Activated naive CD4-positive, alpha-beta T cell treated with anti-CD3 and anti-CD28 coated beads, Interleukin-2, amount 10 ng/mL, durations not matched to agents 7 days and 5 days (primary cell): Measurements from ENCODE around the gene GLMP.
A peak's percentile ranks its signal among the peaks of the same experiment; 100 is the strongest.

ENCODE experiments used
- CTCF ChIA-PET: fragments of 350-600 bp; sonication (Branson Sonifier 250); formaldehyde crosslinking; loops from one replicate; lab custom pipeline; 2021; ENCODE audit warnings: antibody characterized with exemption; lab: Charles Lee
- DNase-seq: peaks from one replicate; pipeline ENCODE4 v3.0.0-alpha.2; 2020
- H3K27ac Mint-ChIP-seq: one replicate; pipeline ENCODE4 v1.8.0; 2021; ENCODE audit warnings: mild to moderate bottlenecking, moderate library complexity, mixed read lengths
- H3K27me3 Mint-ChIP-seq: one replicate; pipeline ENCODE4 v1.8.0; 2021; ENCODE audit warnings: mild to moderate bottlenecking, mixed read lengths
- H3K36me3 Mint-ChIP-seq: one replicate; pipeline ENCODE4 v1.8.0; 2021; ENCODE audit warnings: mixed read lengths
- H3K4me1 Mint-ChIP-seq: one replicate; pipeline ENCODE4 v1.8.0; 2021; ENCODE audit warnings: mixed read lengths
- H3K4me3 Mint-ChIP-seq: one replicate; pipeline ENCODE4 v1.8.0; 2021; ENCODE audit warnings: mild to moderate bottlenecking, moderate library complexity, mixed read lengths
- H3K9me3 Mint-ChIP-seq: one replicate; pipeline ENCODE4 v1.8.0; 2021; ENCODE audit warnings: mixed read lengths

GLMP gene

DNA sequence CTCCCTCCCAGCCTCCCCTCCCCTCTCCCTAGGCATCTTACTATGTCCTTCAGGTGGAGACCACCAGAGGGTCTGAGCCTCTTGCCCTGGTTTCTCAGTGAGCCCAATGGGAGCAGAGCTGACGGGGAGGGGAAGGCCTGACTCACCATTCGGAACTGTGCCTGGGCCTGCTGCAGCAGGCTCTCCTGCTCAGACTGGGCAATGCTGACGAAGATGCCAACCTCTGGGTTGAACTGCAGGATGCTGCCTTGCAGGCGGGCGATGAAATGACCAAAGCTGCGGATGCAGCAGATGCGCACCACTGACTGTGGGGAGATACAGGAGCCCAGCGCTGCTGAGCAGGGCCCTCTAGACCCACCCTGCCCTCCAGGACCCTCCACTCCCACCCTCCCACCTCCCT, 36.6 kb downstream of the GLMP start:
- CTCF ChIA-PET: interaction anchor here (1.1 kb wide), 1 partner anchor 20 kb away, joined by 3 read pairs; no protein-coding TSS in a partner anchor
- H3K9me3 Mint-ChIP-seq: no peaks in the 10 kb centered on the region
- H3K27me3 Mint-ChIP-seq: no peaks in the 10 kb centered on the region
- no peak overlapping the region for H3K27ac Mint-ChIP-seq
- H3K4me1 Mint-ChIP-seq: peaks cover 15% of the 10 kb centered on the region
- H3K36me3 Mint-ChIP-seq: peaks cover 64% of the 10 kb centered on the region
- DNase-seq: no peak
- no peak overlapping the region for H3K4me3 Mint-ChIP-seq

DNA sequence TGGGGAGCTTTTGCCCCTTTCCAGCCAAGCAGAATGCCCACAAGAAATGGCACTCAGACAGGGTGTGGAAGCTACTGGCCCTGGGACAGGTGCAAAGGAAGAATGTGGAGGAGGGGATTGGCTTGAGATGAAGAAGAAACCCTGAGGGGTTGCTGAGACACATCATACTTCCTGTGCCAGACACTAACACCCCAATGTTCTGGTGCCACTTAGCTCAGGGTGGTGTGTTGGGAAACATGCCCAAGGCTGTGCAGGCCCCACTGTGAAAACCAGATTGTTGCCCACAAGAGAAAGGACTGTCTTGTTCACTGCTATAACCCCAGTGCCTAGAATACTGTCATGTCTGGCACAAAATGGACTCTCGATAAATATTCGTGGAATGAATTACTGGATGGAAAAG, 37.8 kb downstream of the GLMP start:
- Mint-ChIP-seq H3K27me3 (no peaks in the 10 kb centered on the region), H3K9me3 (no peaks in the 10 kb centered on the region), H3K27ac (peak overlapping the region; percentile 75), H3K36me3 (peaks cover 63% of the 10 kb centered on the region), H3K4me3 (no peak overlapping the region), H3K4me1 (peaks cover 17% of the 10 kb centered on the region)
- no peak for DNase-seq
- CTCF ChIA-PET: interaction anchor here (1.7 kb wide), 1 partner anchor 116 kb away, joined by 7 read pairs; no protein-coding TSS in a partner anchor

DNA sequence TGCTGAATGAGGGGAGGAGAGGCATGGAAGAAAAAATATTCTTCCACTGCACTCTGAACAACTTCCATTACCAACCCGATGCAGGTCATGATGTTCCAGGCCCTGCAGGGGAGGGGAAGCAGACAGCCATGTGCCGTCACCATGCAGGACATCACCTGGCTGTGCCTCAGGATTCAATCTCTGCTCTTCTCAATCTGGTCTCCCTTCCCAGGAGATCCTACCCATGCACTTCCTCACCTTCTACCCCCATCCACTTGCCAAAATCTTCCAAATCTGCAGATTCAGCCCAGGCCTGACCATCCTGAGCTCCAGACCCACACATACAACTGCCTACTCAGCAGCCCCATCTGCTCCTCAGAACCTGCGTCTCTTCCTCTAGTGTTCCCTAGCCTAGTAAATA, 41.8 kb downstream of the GLMP start:
- no peaks in the 10 kb centered on the region for H3K9me3 Mint-ChIP-seq
- H3K36me3 Mint-ChIP-seq: peaks cover 58% of the 10 kb centered on the region
- H3K27me3 Mint-ChIP-seq: no peaks in the 10 kb centered on the region
- no peak overlapping the region for H3K4me3 Mint-ChIP-seq
- peaks cover 36% of the 10 kb centered on the region for H3K4me1 Mint-ChIP-seq
- DNase-seq: no peak
- H3K27ac Mint-ChIP-seq: no peak overlapping the region
- CTCF ChIA-PET: interaction anchor here (1.0 kb wide), 1 partner anchor 111 kb away, joined by 3 read pairs; no protein-coding TSS in a partner anchor

DNA sequence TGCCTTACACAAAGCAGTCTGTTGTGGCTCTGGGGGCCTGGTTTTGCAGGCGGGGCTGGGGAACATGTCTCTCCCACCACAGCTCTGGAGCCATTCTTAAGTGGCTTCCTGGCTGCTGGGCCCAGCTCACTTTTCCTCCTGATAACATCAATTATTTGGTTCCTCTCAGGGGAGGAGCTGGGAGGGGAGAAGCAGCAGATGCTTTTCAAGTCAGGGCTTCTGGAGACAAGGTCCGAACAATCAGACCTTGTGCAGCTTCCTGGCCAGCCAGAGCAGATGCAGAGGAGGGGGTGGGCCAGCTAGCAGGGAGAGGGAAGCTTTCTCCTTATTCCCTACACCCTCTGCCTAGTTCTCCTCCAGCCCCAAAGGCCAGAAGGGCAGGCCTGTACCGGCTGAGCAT, 44.0 kb downstream of the GLMP start:
- peaks cover 40% of the 10 kb centered on the region for H3K36me3 Mint-ChIP-seq
- CTCF ChIA-PET: interaction anchor here (1.3 to 1.4 kb wide), 3 partner anchors 26 to 155 kb away, joined by 3 to 7 read pairs (median 4); no protein-coding TSS in a partner anchor
- H3K4me3 Mint-ChIP-seq: no peak overlapping the region
- H3K27me3 Mint-ChIP-seq: no peaks in the 10 kb centered on the region
- DNase-seq: no peak
- peak overlapping the region; percentile 19 for H3K27ac Mint-ChIP-seq
- H3K4me1 Mint-ChIP-seq: peaks cover 23% of the 10 kb centered on the region
- H3K9me3 Mint-ChIP-seq: no peaks in the 10 kb centered on the region

DNA sequence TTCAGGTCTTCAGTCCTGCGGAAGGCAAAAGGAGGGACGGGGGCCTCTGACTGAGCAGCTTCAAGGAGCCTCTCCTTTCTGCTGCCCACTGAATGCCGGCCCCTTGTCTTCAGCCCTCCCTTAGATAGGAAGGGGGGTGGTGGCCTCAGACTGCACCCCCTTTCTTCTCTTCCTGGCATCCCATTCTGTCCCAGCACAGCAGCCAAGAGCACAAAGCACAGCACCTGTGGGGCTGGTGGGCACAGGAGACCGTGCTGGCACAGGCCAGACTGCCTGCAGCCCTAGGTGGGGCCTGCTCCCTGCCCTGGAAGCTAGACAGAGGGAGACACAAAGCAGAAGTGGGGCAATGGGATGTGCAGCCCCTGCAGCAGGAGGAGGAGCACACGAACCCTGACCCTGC, 45.9 kb downstream of the GLMP start:
- H3K4me3 Mint-ChIP-seq: no peak overlapping the region
- H3K36me3 Mint-ChIP-seq: peaks cover 34% of the 10 kb centered on the region
- CTCF ChIA-PET: interaction anchor here (0.7 kb wide), 1 partner anchor 122 kb away, joined by 3 read pairs; no protein-coding TSS in a partner anchor
- peak overlapping the region; percentile 9 for H3K27ac Mint-ChIP-seq
- H3K4me1 Mint-ChIP-seq: peaks cover 36% of the 10 kb centered on the region
- DNase-seq: no peak
- peaks cover 3% of the 10 kb centered on the region for H3K27me3 Mint-ChIP-seq
- H3K9me3 Mint-ChIP-seq: no peaks in the 10 kb centered on the region

DNA sequence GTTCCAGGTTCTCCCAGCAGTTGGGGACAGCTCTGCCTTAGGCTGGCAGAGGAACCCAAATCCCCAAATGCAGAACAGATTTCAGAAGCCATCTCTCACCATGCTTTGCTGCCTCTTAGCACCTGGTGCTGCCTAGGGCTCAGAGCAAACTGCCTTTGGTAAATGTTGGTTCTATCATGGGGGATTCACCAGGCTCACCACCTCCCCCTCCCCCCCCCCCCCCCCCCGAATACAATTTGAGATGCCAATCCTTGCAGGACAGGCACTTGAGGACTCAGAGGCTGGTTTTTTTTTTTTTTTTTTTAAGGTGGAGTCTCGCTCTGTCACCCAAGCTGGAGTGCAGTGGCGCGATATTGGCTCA, 47.2 kb downstream of the GLMP start:
- Mint-ChIP-seq H3K36me3 (peaks cover 27% of the 10 kb centered on the region), H3K4me1 (peaks cover 40% of the 10 kb centered on the region), H3K27me3 (peaks cover 3% of the 10 kb centered on the region), H3K27ac (no peak overlapping the region), H3K4me3 (no peak overlapping the region), H3K9me3 (no peaks in the 10 kb centered on the region)
- CTCF ChIA-PET: interaction anchor here (0.6 kb wide), 1 partner anchor 23 kb away, joined by 3 read pairs; no protein-coding TSS in a partner anchor
- DNase-seq: no peak

DNA sequence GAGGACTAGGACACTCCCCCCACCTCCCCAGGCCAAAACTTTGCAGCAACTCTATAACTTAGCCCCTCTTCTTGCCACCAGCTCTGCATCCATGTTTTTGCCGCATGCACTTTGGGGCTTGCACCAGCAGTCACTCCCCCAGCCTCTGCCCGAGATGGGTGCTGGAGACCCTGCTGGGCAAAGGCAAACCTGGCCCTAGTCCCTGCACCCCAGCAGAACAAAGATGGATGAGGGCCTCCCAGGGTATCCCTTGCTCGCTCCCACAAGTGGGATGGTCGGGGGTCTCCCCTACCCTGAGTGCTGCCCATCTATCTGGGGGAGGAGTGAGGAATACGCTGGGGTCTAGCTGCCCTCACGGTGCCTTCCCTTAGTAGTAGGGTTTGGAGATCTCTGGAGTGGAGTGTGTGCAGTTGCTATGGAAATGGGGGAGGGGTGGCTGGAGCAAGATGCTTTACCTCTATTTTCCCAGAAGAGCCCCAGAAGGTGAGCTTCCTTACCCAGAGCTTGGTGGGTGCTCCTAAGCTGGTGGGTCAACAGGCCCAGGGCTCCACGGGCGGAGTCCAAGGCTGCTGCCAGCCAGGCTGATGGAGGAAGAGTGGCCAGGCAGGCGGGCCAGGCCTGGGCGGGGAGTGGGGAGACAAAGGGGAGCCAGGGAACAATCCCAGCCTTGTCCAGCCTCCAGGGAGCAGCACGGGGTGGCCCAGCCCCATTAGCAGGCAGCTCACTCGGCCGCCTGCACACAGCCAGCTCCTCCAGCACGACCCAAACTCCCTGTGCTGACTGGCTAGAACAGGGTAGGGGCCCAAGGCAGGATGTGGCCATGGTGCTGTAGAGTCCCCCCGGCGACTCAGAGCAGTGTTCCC, 47.8 kb downstream of the GLMP start, which contains the start of gene PAQR6:
TSS of gene PAQR6 (minus strand) at position 597 of the 863 bp plus-strand sequence. CDS start 1,325 bp downstream, outside the sequence.
- peaks cover 38% of the 10 kb centered on the region for H3K4me1 Mint-ChIP-seq
- H3K9me3 Mint-ChIP-seq: no peaks in the 10 kb centered on the region
- peak within 1 kb of the TSS; percentile 46 for H3K27ac Mint-ChIP-seq
- CTCF ChIA-PET: interaction anchor here (0.6 to 1.1 kb wide), 2 partner anchors 22 to 106 kb away, joined by 3 read pairs; no protein-coding TSS in a partner anchor
- H3K36me3 Mint-ChIP-seq: peaks cover 21% of the 10 kb centered on the region
- H3K27me3 Mint-ChIP-seq: peaks cover 3% of the 10 kb centered on the region
- no peak within 1 kb of the TSS for H3K4me3 Mint-ChIP-seq
- DNase-seq: no peak

DNA sequence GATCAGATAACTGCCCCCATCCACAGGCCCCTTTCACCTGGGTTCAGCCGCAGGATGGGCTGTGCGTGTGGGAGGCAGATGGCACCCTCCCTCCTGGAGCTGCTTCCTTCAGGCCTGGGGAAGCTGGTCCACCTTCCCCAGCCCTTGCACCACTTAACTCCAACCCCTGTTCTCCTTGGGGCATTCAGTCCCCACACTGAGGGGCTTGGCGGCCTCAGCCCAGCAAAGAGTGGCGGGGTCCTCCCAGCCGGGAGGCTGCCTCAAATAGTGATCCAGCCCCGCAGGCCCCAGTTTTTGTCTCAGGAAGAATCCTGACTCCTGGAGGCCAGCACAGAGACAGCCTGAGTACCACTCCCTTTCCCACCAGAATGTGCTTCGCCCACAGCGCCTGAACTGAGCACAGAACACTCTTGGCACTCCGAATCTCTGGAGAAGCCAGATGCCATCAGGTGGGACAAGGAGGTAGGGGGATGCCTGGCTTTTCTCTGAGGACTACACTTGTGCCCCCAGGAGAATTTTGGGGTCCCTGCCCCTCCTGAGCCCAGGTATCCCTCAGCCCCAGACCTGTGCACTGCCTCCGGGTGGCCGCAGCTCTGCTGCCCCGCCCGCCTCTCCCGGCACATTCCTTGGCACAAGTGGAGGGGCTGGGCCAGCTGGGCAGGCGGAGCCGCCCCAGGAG, 48.6 kb downstream of the GLMP start:
- Mint-ChIP-seq H3K36me3 (peaks cover 13% of the 10 kb centered on the region), H3K27me3 (peaks cover 3% of the 10 kb centered on the region), H3K9me3 (no peaks in the 10 kb centered on the region), H3K4me1 (peaks cover 30% of the 10 kb centered on the region), H3K4me3 (no peak overlapping the region), H3K27ac (no peak overlapping the region)
- CTCF ChIA-PET: interaction anchor here (1.1 kb wide), 1 partner anchor 105 kb away, joined by 3 read pairs; no protein-coding TSS in a partner anchor
- DNase-seq: no peak

DNA sequence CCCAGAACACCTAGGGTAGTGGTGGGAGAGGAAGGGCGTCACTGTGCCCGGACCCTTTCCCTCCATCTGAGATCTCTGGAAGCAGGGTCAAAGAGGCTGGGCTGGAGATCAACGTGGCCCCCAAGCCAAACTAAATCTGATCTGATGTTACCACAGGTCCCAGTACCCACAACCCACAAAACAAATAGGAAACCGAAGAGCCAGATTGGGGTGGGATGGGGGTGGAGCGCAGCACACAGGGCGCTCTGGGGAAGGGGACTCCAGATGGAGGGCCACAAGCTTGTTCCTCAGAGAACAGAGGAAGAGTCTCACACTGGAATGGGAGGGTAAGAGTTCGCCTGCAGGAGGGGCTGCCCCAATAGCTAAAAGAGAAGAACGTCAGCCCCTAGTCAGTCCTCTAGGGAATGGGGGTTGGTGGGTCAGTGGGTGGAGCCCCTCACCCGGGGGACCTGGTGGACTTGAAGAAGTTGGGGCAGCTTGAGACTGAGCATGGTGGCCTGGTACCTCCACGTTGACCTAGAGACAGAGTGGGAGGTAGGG, 49.2 kb downstream of the GLMP start:
- no peak for DNase-seq
- Mint-ChIP-seq H3K27me3 (peaks cover 3% of the 10 kb centered on the region), H3K4me1 (peaks cover 24% of the 10 kb centered on the region), H3K27ac (peak overlapping the region; percentile 13), H3K9me3 (no peaks in the 10 kb centered on the region), H3K4me3 (no peak overlapping the region), H3K36me3 (peaks cover 13% of the 10 kb centered on the region)
- CTCF ChIA-PET: interaction anchor here (1.6 kb wide), 1 partner anchor 10 kb away, joined by 3 read pairs; no protein-coding TSS in a partner anchor

DNA sequence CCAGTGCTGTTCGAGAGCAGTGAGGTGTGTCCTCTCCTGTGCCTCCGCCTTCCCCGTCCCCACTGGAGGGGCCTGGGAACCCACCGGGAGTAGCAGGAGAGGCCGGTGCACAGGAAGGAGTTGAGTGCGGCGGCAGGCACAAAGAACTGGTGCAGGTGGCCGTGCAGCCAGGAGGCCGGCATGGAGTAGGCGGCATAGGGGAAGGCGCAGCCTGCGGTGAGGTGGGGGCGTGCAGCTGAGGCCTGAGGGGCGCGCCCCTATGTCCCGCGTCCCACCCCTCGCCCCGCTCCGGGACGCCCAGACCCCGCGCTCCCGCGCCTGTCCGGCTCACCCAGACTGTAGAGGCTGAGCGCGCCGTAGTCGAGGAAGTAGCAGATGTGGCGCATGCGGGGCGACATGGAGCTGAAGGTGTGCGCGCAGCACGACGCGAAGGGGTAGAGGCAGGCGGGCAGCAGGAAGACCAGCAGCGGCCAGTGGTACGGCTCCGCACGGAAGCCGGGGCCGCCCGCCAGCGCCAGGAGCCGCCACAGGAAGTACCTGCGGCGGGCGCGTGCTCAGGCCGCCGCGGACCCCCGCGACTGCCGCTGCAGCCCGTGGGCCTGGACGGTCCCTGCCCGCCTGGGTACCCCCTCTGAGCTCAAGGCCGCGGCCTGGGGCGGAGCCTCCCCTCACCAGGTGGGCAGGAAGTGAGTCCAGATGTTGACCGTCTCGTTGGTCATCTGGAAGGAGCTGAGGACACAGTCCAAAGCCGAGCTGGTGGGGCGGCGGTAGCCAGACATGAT, 49.8 kb downstream of the GLMP start:
- peak overlapping the region; percentile 13 for H3K27ac Mint-ChIP-seq
- H3K27me3 Mint-ChIP-seq: peaks cover 3% of the 10 kb centered on the region
- CTCF ChIA-PET: interaction anchor here (1.6 kb wide), 1 partner anchor 9 kb away, joined by 3 read pairs; no protein-coding TSS in a partner anchor

DNA sequence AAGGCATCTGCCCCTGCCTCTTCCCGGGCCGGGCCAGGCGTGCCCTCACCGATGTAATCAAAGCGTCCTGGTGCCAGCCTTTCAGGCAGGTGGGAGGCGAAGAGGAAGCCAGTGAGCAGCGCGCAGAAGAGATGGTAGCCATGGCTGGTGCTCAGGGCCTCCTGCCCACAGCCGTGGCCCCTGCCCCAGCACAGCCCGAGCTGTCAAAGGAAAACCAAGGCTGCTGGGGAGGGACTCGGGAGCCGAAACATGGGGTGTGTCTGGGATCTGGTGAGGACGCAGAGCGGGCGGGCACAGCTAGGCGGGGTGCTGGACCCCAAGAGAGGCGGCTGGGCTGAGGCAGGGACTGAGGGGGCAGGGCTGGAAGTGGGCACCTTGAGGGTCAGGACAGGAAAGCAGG, 50.8 kb downstream of the GLMP start:
- Mint-ChIP-seq H3K27me3 (peaks cover 3% of the 10 kb centered on the region), H3K36me3 (peaks cover 11% of the 10 kb centered on the region), H3K4me1 (peaks cover 19% of the 10 kb centered on the region), H3K4me3 (peak overlapping the region; percentile 72), H3K27ac (no peak overlapping the region), H3K9me3 (no peaks in the 10 kb centered on the region)
- DNase-seq: no peak
- CTCF ChIA-PET: interaction anchor here (1.6 kb wide), 1 partner anchor 8 kb away, joined by 3 read pairs; no protein-coding TSS in a partner anchor

More for the DNA sequence above, 49.8 kb downstream of the GLMP start:
- Mint-ChIP-seq H3K4me1 (peaks cover 20% of the 10 kb centered on the region), H3K36me3 (peaks cover 10% of the 10 kb centered on the region), H3K9me3 (no peaks in the 10 kb centered on the region), H3K4me3 (peak overlapping the region; percentile 72)
- peak; percentile 69 for DNase-seq

DNA sequence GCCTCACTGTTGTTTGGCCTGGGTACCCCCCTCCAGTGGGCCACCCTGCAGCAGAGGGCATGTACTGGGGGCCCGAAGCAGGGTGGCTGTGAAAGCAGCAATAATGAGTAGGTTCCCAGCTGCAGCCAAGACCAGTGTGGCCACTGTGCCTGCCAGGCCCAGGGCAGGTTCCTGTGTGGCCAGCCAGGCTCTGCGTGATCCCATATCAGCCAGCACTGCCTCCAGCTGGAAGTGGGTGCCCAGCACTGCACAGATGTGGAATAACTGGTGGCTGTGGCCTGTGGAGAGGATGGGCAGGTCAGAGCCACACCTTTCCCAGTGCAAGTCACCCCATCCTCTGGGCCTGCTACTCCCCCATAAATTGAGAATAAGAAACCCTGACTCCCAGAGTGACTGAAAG, 51.4 kb downstream of the GLMP start:
- H3K9me3 Mint-ChIP-seq: no peaks in the 10 kb centered on the region
- peaks cover 9% of the 10 kb centered on the region for H3K36me3 Mint-ChIP-seq
- H3K27me3 Mint-ChIP-seq: peaks cover 3% of the 10 kb centered on the region
- peaks cover 19% of the 10 kb centered on the region for H3K4me1 Mint-ChIP-seq
- H3K4me3 Mint-ChIP-seq: no peak overlapping the region
- CTCF ChIA-PET: no interaction called here
- no peak for DNase-seq
- no peak overlapping the region for H3K27ac Mint-ChIP-seq

DNA sequence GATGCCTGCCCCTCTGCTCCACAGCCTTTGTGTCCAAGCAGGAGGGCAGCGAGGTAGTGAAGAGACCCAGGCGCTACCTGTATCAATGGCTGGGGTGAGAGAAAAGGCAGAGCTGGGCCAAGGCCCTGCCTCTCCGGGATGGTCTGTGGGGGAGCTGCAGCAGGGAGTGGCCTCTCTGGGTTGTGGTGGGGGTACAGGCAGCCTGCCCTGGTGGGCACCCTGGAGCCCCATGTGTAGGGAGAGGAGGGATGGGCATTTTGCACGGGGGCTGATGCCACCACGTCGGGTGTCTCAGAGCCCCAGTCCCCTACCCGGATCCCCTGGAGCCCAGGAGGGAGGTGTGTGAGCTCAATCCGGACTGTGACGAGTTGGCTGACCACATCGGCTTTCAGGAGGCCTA, 52.7 kb downstream of the GLMP start:
- no peak overlapping the region for H3K27ac Mint-ChIP-seq
- peaks cover 3% of the 10 kb centered on the region for H3K27me3 Mint-ChIP-seq
- H3K4me3 Mint-ChIP-seq: no peak overlapping the region
- H3K9me3 Mint-ChIP-seq: no peaks in the 10 kb centered on the region
- peaks cover 19% of the 10 kb centered on the region for H3K4me1 Mint-ChIP-seq
- CTCF ChIA-PET: interaction anchor here (0.6 kb wide), 1 partner anchor 122 kb away, joined by 3 read pairs; no protein-coding TSS in a partner anchor
- DNase-seq: no peak
- H3K36me3 Mint-ChIP-seq: peaks cover 13% of the 10 kb centered on the region
